ENCODE measurements around the gene SPART.

Gene SPART

GRCh38 chr13:36352350-36352749 is 6.2 kb upstream of the SPART start:
- Histone ChIP-seq H3K4me3 (ENCODE audit: low read length) (no peak overlapping the region), H3K4me1 (ENCODE audit: low read length) (no peaks in the 10 kb centered on the region), H2AFZ (ENCODE audit: low read length) (no peak overlapping the region), H3K27ac (ENCODE audit: low read length) (no peak overlapping the region), H3K79me2 (ENCODE audit: low read length) (no peaks in the 10 kb centered on the region), H3K36me3 (replicated peaks; ENCODE audit: insufficient read depth, low read length) (no peaks in the 10 kb centered on the region), H3K9me3 (replicated peaks; ENCODE audit: insufficient read depth, low read length) (no peaks in the 10 kb centered on the region), H3F3A (ENCODE audit: insufficient read depth, low read length) (no peaks in the 10 kb centered on the region), H3K27me3 (replicated peaks; ENCODE audit: insufficient read depth, low read length) (no peaks in the 10 kb centered on the region), H3K9ac (ENCODE audit: low read length) (no peak overlapping the region), H4K20me1 (ENCODE audit: insufficient read depth, low read length) (no peaks in the 10 kb centered on the region), H3K9me2 (replicated peaks; ENCODE audit: insufficient read depth, low read length) (no peaks in the 10 kb centered on the region), H3K4me2 (ENCODE audit: low read depth, low read length) (no peak overlapping the region)
- no peak for DNase-seq
- TF ChIP-seq EZH2 (optimal IDR thresholded peaks at IDR 0.05; ENCODE audit: low read depth, low read length) (no peak), EZH2phosphoT487 (IDR thresholded peaks at IDR 0.05; ENCODE audit: low read length) (no peak)
- TF ChIP-seq, protein P1, sequence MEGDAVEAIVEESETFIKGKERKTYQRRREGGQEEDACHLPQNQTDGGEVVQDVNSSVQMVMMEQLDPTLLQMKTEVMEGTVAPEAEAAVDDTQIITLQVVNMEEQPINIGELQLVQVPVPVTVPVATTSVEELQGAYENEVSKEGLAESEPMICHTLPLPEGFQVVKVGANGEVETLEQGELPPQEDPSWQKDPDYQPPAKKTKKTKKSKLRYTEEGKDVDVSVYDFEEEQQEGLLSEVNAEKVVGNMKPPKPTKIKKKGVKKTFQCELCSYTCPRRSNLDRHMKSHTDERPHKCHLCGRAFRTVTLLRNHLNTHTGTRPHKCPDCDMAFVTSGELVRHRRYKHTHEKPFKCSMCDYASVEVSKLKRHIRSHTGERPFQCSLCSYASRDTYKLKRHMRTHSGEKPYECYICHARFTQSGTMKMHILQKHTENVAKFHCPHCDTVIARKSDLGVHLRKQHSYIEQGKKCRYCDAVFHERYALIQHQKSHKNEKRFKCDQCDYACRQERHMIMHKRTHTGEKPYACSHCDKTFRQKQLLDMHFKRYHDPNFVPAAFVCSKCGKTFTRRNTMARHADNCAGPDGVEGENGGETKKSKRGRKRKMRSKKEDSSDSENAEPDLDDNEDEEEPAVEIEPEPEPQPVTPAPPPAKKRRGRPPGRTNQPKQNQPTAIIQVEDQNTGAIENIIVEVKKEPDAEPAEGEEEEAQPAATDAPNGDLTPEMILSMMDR (IDR thresholded peaks at IDR 0.05; ENCODE audit: low read length) = no peak

DNA sequence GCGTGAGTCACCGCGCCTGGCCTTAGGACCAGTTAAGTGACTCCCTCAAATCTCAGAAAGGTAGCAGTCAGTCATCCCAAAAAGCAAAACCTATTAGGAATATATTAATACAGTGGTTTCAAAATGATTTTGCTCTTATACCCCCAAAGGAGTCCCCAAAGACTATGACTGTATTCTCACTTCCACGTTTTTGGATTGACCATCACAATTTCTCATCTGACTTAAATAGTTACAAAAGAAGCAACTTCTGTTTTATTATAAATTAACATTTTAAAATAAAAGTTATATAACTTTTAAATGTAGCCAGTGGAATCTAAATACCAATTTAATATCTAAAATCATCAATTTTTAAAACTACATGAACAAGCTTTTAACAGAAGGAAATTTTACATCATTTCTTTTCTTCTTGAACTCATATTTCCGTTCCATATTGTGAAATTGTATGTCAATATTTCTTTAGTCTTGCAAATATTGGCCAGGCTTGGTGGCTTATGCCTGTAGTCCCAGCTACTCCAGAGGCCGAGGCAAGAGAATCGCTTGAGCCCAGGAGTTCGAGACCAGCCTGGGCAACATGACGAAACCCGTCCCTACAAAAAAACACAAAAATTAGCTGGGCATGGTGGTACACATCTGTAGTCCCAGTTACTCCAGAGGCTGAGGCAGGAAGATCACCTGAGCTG is 1.5 kb upstream of the SPART start:
- no peak overlapping the region for H3K4me3 ChIP-seq (ENCODE audit: low read length)
- H3K9me3 ChIP-seq (replicated peaks; ENCODE audit: insufficient read depth, low read length) = no peaks in the 10 kb centered on the region
- TF ChIP-seq EZH2 (optimal IDR thresholded peaks at IDR 0.05; ENCODE audit: low read depth, low read length) (no peak), EZH2phosphoT487 (IDR thresholded peaks at IDR 0.05; ENCODE audit: low read length) (no peak)
- TF ChIP-seq, protein P1 (IDR thresholded peaks at IDR 0.05; ENCODE audit: low read length) = no peak
- no peaks in the 10 kb centered on the region for H3K79me2 ChIP-seq (ENCODE audit: low read length)
- no peak for DNase-seq
- no peaks in the 10 kb centered on the region for H3K9me2 ChIP-seq (replicated peaks; ENCODE audit: insufficient read depth, low read length)
- H3K9ac ChIP-seq (ENCODE audit: low read length) = no peak overlapping the region
- H3K36me3 ChIP-seq (replicated peaks; ENCODE audit: insufficient read depth, low read length) = no peaks in the 10 kb centered on the region
- no peak overlapping the region for H3K27ac ChIP-seq (ENCODE audit: low read length)
- H2AFZ ChIP-seq (ENCODE audit: low read length) = no peak overlapping the region
- no peaks in the 10 kb centered on the region for H3F3A ChIP-seq (ENCODE audit: insufficient read depth, low read length)
- no peak overlapping the region for H3K4me2 ChIP-seq (ENCODE audit: low read depth, low read length)
- no peaks in the 10 kb centered on the region for H4K20me1 ChIP-seq (ENCODE audit: insufficient read depth, low read length)
- H3K4me1 ChIP-seq (ENCODE audit: low read length) = no peaks in the 10 kb centered on the region
- no peaks in the 10 kb centered on the region for H3K27me3 ChIP-seq (replicated peaks; ENCODE audit: insufficient read depth, low read length)

- Histone ChIP-seq H2AFZ (ENCODE audit: low read length) (no peak overlapping the region), H3K9ac (ENCODE audit: low read length) (no peak overlapping the region), H4K20me1 (ENCODE audit: insufficient read depth, low read length) (no peaks in the 10 kb centered on the region), H3K9me3 (replicated peaks; ENCODE audit: insufficient read depth, low read length) (no peaks in the 10 kb centered on the region), H3K79me2 (ENCODE audit: low read length) (no peaks in the 10 kb centered on the region), H3K4me1 (ENCODE audit: low read length) (no peaks in the 10 kb centered on the region), H3F3A (ENCODE audit: insufficient read depth, low read length) (no peaks in the 10 kb centered on the region), H3K27ac (ENCODE audit: low read length) (no peak overlapping the region), H3K4me2 (ENCODE audit: low read depth, low read length) (no peak overlapping the region), H3K4me3 (ENCODE audit: low read length) (no peak overlapping the region), H3K27me3 (replicated peaks; ENCODE audit: insufficient read depth, low read length) (no peaks in the 10 kb centered on the region), H3K9me2 (replicated peaks; ENCODE audit: insufficient read depth, low read length) (no peaks in the 10 kb centered on the region), H3K36me3 (replicated peaks; ENCODE audit: insufficient read depth, low read length) (no peaks in the 10 kb centered on the region)
- DNase-seq = no peak
- TF ChIP-seq EZH2 (optimal IDR thresholded peaks at IDR 0.05; ENCODE audit: low read depth, low read length) = no peak
- TF ChIP-seq, protein P1 (IDR thresholded peaks at IDR 0.05; ENCODE audit: low read length) = no peak
- no peak for TF ChIP-seq EZH2phosphoT487 (IDR thresholded peaks at IDR 0.05; ENCODE audit: low read length)
Measured at GRCh38 chr13:36345438-36346221, 564 bp downstream of the SPART start.

All from MM.1S (cell line).